Fibroblast of lung (primary cell): ENCODE results near the gene ANKRD40CL.

Experiments
- EZH2 ChIP-seq: IDR thresholded peaks from 2 replicates; pipeline ENCODE4 v1.5.1; 2012; ENCODE audit warnings: low read length, control low read depth, mild to moderate bottlenecking; ENCODE audit errors: missing control alignments
- TF ChIP-seq, protein P1 (sequence below), 2 donors: IDR thresholded peaks in 1 of 2; conservative IDR thresholded peaks in 1 of 2; 1 replicate in 1 of 2; 2 replicates in 1 of 2; pipeline ENCODE4 v1.5.1; 2011 to 2012; ENCODE audit warnings: low read length in 2 of 2, control low read depth in 1 of 2, inconsistent platforms in 1 of 2, low read depth in 1 of 2, mild to moderate bottlenecking in 1 of 2

- TF ChIP-seq, protein P1, sequence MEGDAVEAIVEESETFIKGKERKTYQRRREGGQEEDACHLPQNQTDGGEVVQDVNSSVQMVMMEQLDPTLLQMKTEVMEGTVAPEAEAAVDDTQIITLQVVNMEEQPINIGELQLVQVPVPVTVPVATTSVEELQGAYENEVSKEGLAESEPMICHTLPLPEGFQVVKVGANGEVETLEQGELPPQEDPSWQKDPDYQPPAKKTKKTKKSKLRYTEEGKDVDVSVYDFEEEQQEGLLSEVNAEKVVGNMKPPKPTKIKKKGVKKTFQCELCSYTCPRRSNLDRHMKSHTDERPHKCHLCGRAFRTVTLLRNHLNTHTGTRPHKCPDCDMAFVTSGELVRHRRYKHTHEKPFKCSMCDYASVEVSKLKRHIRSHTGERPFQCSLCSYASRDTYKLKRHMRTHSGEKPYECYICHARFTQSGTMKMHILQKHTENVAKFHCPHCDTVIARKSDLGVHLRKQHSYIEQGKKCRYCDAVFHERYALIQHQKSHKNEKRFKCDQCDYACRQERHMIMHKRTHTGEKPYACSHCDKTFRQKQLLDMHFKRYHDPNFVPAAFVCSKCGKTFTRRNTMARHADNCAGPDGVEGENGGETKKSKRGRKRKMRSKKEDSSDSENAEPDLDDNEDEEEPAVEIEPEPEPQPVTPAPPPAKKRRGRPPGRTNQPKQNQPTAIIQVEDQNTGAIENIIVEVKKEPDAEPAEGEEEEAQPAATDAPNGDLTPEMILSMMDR (conservative IDR thresholded peaks at IDR 0.05 in 1 of 2, IDR thresholded peaks at IDR 0.05 in 1 of 2; ENCODE audit: low read depth in 1 of 2, low read length in 2 of 2), result no peak
- no peak for TF ChIP-seq EZH2
Observed at GRCh38 chr17:50766222-50767023, 895 bp downstream of the ANKRD40CL start.
